GM12878 (cell line): ENCODE results near the gene LIFR. TPM values are rescaled to one million over a fixed set of nuclear protein-coding genes. Genes with fewer than 3 reads are reported as not detected.

ENCODE experiments used
- ATAC-seq: fragments of 200-7000 bp; cut with Tn5 transposase; 3 replicates; pipeline ENCODE4 v1.9.1; 2020; ENCODE audit warnings: mild to moderate bottlenecking, moderate library complexity
- BruUV-seq: library from RNA; stranded (reverse); fragments of 400-500 nt; replicated peaks from 2 replicates; lab custom pipeline; 2021; lab: Mats Ljungman, UMichigan
- CTCF ChIA-PET: fragments of 300-600 bp; sonication (Branson Sonifier 250); formaldehyde crosslinking; extraction: SDS; loops from one replicate; lab custom pipeline; 2021; ENCODE audit warnings: inconsistent platforms; lab: Yijun Ruan, JAX
- POLR2A ChIA-PET: fragments of 350-600 bp; formaldehyde crosslinking; extraction: SDS; loops from one replicate; lab custom pipeline; 2021; ENCODE audit warnings: inconsistent platforms; lab: Charles Lee
- RAD21 ChIA-PET: fragments of 300-600 bp; sonication (Branson Sonifier 250); formaldehyde crosslinking; loops from one replicate; lab custom pipeline; 2023; ENCODE audit warnings: antibody characterized with exemption; ENCODE audit not compliant: unreplicated experiment; lab: Charles Lee
- SMC1A ChIA-PET: fragments of 300-600 bp; sonication (Branson Sonifier 250); formaldehyde crosslinking; loops from one replicate; lab custom pipeline; 2023; ENCODE audit not compliant: unreplicated experiment, uncharacterized antibody; lab: Charles Lee
- DNase-seq: peaks from one replicate; pipeline ENCODE4 v3.0.0-alpha.2; 2011; ENCODE audit warnings: low read depth, low spot score
- FAIRE-seq: peaks from 3 replicates; lab custom pipeline; 2011; peaks lifted over from hg19 to GRCh38; lab: Jason Lieb, UNC
- H2AFZ ChIP-seq: 2 replicates; pipeline ENCODE4 v1.6.0; 2011; ENCODE audit warnings: low read depth, low read length, control low read depth; ENCODE audit not compliant: control insufficient read depth
- H3K27ac ChIP-seq: 2 replicates; pipeline ENCODE4 v1.5.1; 2011; ENCODE audit warnings: control low read depth; ENCODE audit not compliant: control insufficient read depth, insufficient read depth
- H3K27me3 ChIP-seq, 2 experiments: replicated peaks in 1 of 2; 2 replicates each; pipeline versions ENCODE4 v1.6.0 to v1.6.1; 2011; ENCODE audit warnings: low read length in 1 of 2; ENCODE audit not compliant: control insufficient read depth in 2 of 2, insufficient read depth in 2 of 2
- H3K36me3 ChIP-seq, 2 experiments: 2 replicates each; pipeline ENCODE4 v1.5.1; 2011; ENCODE audit warnings: low read length in 1 of 2; ENCODE audit not compliant: control insufficient read depth in 2 of 2, insufficient read depth in 2 of 2
- H3K4me1 ChIP-seq: 2 replicates; pipeline ENCODE4 v1.6.1; 2011; ENCODE audit warnings: mild to moderate bottlenecking, low read length, moderate library complexity, mixed read lengths; ENCODE audit not compliant: control insufficient read depth, insufficient read depth
- H3K4me2 ChIP-seq: 2 replicates; pipeline ENCODE4 v1.6.0; 2011; ENCODE audit warnings: control low read depth; ENCODE audit not compliant: control insufficient read depth, insufficient read depth
- H3K4me3 ChIP-seq: fragments of 200-600 bp; sonication (generic); 2 replicates; pipeline ENCODE4 v1.5.1; 2016
- H3K79me2 ChIP-seq: 2 replicates; pipeline ENCODE4 v1.6.0; 2011; ENCODE audit warnings: low read length; ENCODE audit not compliant: control insufficient read depth, insufficient read depth
- H3K9ac ChIP-seq: 2 replicates; pipeline ENCODE4 v1.8.0; 2011; ENCODE audit warnings: low read length, control low read depth, mixed read lengths; ENCODE audit not compliant: control insufficient read depth, insufficient read depth
- H3K9me3 ChIP-seq: replicated peaks from 3 replicates; pipeline ENCODE4 v1.5.1; 2011; ENCODE audit warnings: mild to moderate bottlenecking, low read length; ENCODE audit not compliant: control insufficient read depth, insufficient read depth
- H4K20me1 ChIP-seq: 2 replicates; pipeline ENCODE4 v1.6.0; 2011; ENCODE audit not compliant: control insufficient read depth, insufficient read depth
- BHLHE40 ChIP-seq, 2 experiments: fragments of 450-650 bp in 1 of 2; IDR thresholded peaks; 2 replicates each; pipeline ENCODE4 v1.6.1; 2011 to 2017; ENCODE audit warnings: low read depth in 2 of 2, borderline replicate concordance in 1 of 2, improper control_type of control experiment in 1 of 2, low read length in 1 of 2, mild to moderate bottlenecking in 1 of 2
- CEBPB ChIP-seq, 2 experiments: fragments of 150-350 bp in 1 of 2; IDR thresholded peaks; 2 replicates each; pipeline ENCODE4 v1.6.1; 2012 to 2014; ENCODE audit warnings: low read depth in 2 of 2, low read length in 2 of 2, borderline replicate concordance in 1 of 2, inconsistent platforms in 1 of 2
- FOS ChIP-seq: IDR thresholded peaks from 3 replicates; pipeline ENCODE4 v1.6.1; 2011; ENCODE audit warnings: borderline replicate concordance; ENCODE audit not compliant: insufficient read length; ENCODE audit errors: extremely low read depth
- KAT2A ChIP-seq: conservative IDR thresholded peaks from 2 replicates; pipeline ENCODE4 v1.6.1; 2011; ENCODE audit warnings: low read depth, low read length; ENCODE audit not compliant: control insufficient read depth
- NBN ChIP-seq: fragments of 450-650 bp; IDR thresholded peaks from 2 replicates; pipeline ENCODE4 v1.6.1; 2016
- WRNIP1 ChIP-seq: IDR thresholded peaks from 2 replicates; pipeline ENCODE4 v1.6.1; 2011; ENCODE audit warnings: low read depth, low read length, improper control_type of control experiment, borderline replicate concordance
- YY1 ChIP-seq: IDR thresholded peaks from 2 replicates; pipeline ENCODE4 v1.6.1; 2011; ENCODE audit warnings: low read depth, mild to moderate bottlenecking, low read length
- ZNF384 ChIP-seq: IDR thresholded peaks from 2 replicates; pipeline ENCODE4 v1.6.1; 2012; ENCODE audit warnings: low read depth, mild to moderate bottlenecking, low read length, improper control_type of control experiment, borderline replicate concordance
- WGBS: methylation state at CpG from one replicate; pipeline ENCODE4 v1.1.6; 2016; ENCODE audit warnings: low lambda C conversion rate; ENCODE audit not compliant: insufficient replicate concordance, insufficient coverage; ENCODE audit errors: missing lambda C conversion rate; 5-methylcytosine and 5-hydroxymethylcytosine counted together
- in situ Hi-C: fragments of 300-500 bp; cut with MboI; formaldehyde crosslinking; loops from 9 replicates; pipeline ENCODE4 v1.14.3; 2018; ENCODE audit warnings: mixed read lengths
- intact Hi-C: fragments of 100-400 bp; cut with micrococcal nuclease; formaldehyde crosslinking; loops from one replicate; pipeline ENCODE4 v1.14.2; 2022; ENCODE audit not compliant: unreplicated experiment
- polyA plus RNA-seq, 11 experiments: library from polyadenylated mRNA; depleted of rRNA in 4 of 11; unstranded in 6 of 11; stranded (reverse) in 5 of 11; fragments of >200 nt; fragmentation: Nextera tagmentation in 4 of 11; fragmentation: Illumina TruSeq in 1 of 11; extraction: Ambion mirVana in 4 of 11; extraction: Trizol in 1 of 11; gene quantifications; 1 replicate in 1 of 11; 2 replicates in 10 of 11; pipeline versions ENCODE4 v1.2.1 to v1.2.3, GENCODE V29; 2011 to 2016; ENCODE audit warnings: inconsistent platforms in 2 of 11, missing spikeins in 2 of 11, low read depth in 1 of 11
- total RNA-seq, 4 experiments: library from RNA; depleted of rRNA in 3 of 4; stranded (reverse); fragments of >200 nt in 3 of 4; fragmentation: Illumina TruSeq in 1 of 4; extraction: Trizol in 1 of 4; gene quantifications; 2 replicates each; pipeline versions ENCODE4 v1.2.1 to v1.2.3, GENCODE V29; 2013 to 2021
- TF ChIP-seq, protein P1 (sequence below): fragments of 450-650 bp; IDR thresholded peaks from 2 replicates; pipeline ENCODE4 v1.6.1; 2014; ENCODE audit warnings: mild to moderate bottlenecking
- TF ChIP-seq, protein P2 (sequence below): fragments of 450-650 bp; IDR thresholded peaks from 2 replicates; pipeline ENCODE4 v1.6.1; 2016; ENCODE audit warnings: mild to moderate bottlenecking, moderate library complexity, borderline replicate concordance

LIFR gene
- total and polyA plus RNA-seq, 10 of the 15 experiments (the other 5 are each of a cell fraction or from before 2014, with no cell fraction given), result 0.10 TPM; not detected in 9

DNA sequence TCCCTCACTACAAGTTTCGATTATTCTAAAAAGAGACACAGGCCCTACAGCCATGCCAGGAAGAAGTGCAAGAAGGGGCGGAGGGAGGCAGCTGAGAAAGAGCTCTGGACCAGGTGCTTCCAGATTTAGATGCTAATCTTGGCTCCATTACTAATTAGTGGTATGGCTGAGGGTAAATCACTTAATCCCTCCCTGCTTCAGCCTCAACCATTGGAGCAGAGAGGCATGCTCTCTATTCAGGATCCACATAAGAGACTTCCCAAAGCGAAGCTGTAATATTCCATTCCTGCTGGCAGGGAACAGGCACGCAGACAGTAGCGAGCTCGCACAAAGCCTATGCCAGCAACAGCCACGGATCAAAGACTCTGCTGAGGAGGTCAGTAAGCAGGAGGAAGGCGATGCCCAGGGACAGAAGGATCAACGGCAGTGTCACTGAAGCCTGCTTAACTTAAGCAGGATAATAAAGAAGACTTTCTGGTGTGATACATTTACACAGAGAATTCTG lies 24.2 kb downstream of the LIFR start:
- CTCF ChIA-PET, result no interaction called here
- 43% methylated on average over 9 of the region's 9 CpGs for WGBS
- in situ Hi-C loops (no loop called here), intact Hi-C loops (no loop called here)
- no TSS peak for BruUV-seq
- Histone ChIP-seq H3K9me3 (no peaks in the 10 kb centered on the region), H3K27me3 (no peaks in the 10 kb centered on the region; a peak in 1 of 4 replicates), H3K36me3 (no peaks in the 10 kb centered on the region), H3K4me2 (no peak overlapping the region), H3K27ac (no peak overlapping the region), H3K4me1 (no peaks in the 10 kb centered on the region), H3K79me2 (no peaks in the 10 kb centered on the region), H3K4me3 (no peak overlapping the region), H4K20me1 (no peaks in the 10 kb centered on the region), H3K9ac (no peak overlapping the region), H2AFZ (no peak overlapping the region)
- DNase-seq (no peak), ATAC-seq (no peak), FAIRE-seq (no peak)
- POLR2A ChIA-PET, result no interaction called here
- TF ChIP-seq YY1 (no peak), CEBPB (IDR thresholded peaks at IDR 0.05; ENCODE audit: borderline replicate concordance in 1 of 2, low read depth in 2 of 2, low read length in 2 of 2) (no peak), ZNF384 (no peak), BHLHE40 (IDR thresholded peaks at IDR 0.05; ENCODE audit: borderline replicate concordance in 1 of 2, low read depth in 2 of 2, low read length in 1 of 2) (no peak), NBN (no peak), FOS (no peak), WRNIP1 (no peak), KAT2A (no peak)
- TF ChIP-seq, protein P1, sequence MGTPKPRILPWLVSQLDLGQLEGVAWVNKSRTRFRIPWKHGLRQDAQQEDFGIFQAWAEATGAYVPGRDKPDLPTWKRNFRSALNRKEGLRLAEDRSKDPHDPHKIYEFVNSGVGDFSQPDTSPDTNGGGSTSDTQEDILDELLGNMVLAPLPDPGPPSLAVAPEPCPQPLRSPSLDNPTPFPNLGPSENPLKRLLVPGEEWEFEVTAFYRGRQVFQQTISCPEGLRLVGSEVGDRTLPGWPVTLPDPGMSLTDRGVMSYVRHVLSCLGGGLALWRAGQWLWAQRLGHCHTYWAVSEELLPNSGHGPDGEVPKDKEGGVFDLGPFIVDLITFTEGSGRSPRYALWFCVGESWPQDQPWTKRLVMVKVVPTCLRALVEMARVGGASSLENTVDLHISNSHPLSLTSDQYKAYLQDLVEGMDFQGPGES, result no peak
- TF ChIP-seq, protein P2, sequence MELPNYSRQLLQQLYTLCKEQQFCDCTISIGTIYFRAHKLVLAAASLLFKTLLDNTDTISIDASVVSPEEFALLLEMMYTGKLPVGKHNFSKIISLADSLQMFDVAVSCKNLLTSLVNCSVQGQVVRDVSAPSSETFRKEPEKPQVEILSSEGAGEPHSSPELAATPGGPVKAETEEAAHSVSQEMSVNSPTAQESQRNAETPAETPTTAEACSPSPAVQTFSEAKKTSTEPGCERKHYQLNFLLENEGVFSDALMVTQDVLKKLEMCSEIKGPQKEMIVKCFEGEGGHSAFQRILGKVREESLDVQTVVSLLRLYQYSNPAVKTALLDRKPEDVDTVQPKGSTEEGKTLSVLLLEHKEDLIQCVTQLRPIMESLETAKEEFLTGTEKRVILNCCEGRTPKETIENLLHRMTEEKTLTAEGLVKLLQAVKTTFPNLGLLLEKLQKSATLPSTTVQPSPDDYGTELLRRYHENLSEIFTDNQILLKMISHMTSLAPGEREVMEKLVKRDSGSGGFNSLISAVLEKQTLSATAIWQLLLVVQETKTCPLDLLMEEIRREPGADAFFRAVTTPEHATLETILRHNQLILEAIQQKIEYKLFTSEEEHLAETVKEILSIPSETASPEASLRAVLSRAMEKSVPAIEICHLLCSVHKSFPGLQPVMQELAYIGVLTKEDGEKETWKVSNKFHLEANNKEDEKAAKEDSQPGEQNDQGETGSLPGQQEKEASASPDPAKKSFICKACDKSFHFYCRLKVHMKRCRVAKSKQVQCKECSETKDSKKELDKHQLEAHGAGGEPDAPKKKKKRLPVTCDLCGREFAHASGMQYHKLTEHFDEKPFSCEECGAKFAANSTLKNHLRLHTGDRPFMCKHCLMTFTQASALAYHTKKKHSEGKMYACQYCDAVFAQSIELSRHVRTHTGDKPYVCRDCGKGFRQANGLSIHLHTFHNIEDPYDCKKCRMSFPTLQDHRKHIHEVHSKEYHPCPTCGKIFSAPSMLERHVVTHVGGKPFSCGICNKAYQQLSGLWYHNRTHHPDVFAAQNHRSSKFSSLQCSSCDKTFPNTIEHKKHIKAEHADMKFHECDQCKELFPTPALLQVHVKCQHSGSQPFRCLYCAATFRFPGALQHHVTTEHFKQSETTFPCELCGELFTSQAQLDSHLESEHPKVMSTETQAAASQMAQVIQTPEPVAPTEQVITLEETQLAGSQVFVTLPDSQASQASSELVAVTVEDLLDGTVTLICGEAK, result no peak
- SMC1A ChIA-PET, result no interaction called here
- RAD21 ChIA-PET, result no interaction called here
